HG03575 (cell line): ENCODE results near the gene COX6A2.
A peak's percentile ranks its signal among the peaks of the same experiment; 100 is the strongest.
"Not testable (repeated sequence)": the region's sequence is repeated elsewhere in the genome, so short reads cannot be mapped to it uniquely, and the experiment has no call there.

Source experiments
- ATAC-seq: cut with Tn5 transposase; IDR thresholded peaks from one replicate; pipeline ENCODE4 v1.9.1; 2021; ENCODE audit not compliant: unreplicated experiment, insufficient number of reproducible peaks, low FRiP score; ENCODE audit errors: extremely low read depth

COX6A2 gene

GRCh38 chr16:31464781-31465260 is 36.7 kb upstream of the COX6A2 start:
- no peak for ATAC-seq

DNA sequence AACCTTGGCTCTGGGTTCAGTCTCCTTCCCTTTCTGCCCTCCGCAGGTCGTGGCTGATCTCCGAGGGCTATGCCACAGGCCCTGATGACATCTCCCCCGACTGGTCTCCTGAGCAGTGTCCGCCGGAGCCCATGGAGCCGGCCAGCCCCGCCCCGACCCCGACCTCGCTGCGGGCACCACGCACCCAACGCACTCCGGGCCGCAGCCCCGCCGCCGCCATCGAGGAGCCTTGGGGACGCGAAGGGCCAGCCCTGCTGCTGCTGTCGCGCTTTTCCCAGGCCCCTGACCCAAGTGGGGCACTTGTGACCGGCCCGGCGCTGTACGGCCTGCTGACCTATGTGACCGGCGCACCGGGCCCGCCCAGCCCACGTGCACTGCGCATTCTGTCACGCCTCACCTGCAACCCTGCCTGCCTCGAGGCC is 36.2 kb upstream of the COX6A2 start:
- ATAC-seq, result no peak

DNA sequence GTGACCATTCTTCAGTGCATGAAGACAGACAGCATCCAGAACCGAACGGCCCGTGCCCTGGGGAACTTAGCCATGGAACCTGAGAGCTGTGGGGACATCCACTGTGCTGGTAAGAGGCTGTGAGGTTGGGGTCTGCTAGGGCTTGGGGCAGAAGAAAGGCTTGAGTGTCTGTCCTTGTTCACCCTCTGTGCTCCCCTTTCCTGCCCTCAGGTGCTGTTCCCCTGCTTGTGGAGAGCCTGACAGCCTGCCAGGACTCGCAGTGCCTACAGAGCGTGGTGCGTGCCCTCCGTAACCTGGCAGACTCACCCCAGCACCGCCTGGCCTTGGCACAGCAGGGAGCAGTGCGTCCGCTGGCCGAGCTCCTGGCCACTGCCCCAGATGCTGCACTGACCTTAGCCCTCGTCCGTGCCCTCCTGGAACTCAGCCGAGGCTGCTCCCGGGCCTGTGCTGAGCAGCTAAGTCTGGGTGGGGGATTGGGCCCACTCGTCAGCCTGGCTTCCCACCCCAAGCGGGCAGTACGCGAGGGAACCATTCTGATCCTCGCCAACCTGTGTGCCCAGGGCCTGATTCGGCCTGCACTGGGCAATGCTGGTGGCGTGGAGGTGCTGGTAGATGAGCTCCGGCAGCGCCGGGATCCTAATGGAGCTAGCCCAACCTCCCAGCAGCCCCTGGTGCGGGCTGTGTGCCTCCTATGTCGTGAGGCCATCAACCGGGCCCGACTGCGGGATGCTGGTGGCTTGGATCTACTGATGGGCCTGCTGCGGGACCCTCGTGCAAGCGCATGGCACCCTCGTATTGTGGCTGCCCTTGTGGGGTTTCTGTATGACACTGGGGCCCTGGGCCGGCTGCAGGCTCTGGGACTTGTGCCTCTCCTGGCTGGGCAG is 34.0 kb upstream of the COX6A2 start:
- no peak for ATAC-seq

GRCh38 chr16:31461201-31461920 is 33.2 kb upstream of the COX6A2 start:
- ATAC-seq, result no peak

DNA sequence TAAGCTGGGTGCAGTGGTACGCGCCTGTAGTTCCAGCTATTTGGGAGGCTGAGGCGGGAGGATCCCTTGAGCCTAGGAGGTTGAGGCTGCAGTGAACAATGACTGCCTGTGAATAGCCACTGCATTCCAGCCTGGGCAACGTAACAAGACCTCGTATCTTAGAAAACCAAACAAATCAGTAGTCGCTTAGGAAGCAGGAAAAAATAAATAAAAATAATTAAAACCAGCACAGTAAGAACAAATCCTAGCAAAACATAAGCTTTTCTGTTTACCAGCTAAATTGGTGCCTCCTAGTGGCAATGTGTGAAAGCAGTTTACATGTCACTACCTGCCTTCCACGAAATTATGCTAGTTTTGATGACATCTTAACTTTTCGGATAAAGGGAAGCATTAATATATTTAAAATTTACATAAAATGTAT is 32.4 kb upstream of the COX6A2 start:
- ATAC-seq, result no peak

DNA sequence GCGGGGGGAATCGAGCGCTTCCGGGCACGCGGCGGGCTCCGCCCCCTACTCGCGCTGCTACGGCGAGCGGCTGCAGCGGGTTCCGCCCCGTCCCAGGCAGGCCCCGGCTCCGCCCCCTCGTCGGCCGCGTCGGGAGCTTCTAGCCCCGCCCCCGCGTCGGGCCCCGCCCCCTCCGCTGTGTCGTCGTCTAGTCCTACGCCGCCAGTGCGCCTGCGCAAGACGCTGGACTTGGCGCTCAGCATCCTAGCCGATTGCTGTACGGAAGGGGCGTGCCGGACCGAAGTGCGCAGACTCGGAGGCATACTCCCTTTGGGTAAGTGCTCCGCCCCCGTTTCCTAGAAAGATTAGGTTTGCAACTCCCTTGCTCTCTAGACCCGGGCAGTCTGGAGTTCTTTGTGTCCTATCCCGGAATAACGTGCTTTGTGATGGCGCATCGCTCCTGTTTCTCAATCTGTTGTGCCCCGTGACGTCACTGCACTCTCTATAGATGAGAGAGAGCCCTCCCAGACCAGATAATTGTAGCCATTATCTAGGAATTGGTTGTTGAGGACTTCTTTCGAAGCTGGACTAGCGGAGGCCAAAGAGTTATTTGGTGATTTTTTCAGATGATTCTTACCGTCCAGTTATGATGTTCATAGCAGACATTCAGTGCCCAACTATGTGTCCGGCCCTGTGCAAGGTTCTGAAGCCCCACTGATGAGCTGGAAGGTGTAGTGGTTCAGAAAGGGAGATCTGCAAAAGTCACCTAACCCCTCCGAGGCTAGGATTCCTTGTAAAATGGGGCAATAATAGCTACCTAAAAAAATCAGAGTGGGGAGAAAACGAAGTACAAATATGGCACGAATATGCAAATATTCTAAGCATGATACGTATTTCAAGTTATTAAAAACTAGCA is 31.8 kb upstream of the COX6A2 start:
- ATAC-seq, result peak; percentile 32

DNA sequence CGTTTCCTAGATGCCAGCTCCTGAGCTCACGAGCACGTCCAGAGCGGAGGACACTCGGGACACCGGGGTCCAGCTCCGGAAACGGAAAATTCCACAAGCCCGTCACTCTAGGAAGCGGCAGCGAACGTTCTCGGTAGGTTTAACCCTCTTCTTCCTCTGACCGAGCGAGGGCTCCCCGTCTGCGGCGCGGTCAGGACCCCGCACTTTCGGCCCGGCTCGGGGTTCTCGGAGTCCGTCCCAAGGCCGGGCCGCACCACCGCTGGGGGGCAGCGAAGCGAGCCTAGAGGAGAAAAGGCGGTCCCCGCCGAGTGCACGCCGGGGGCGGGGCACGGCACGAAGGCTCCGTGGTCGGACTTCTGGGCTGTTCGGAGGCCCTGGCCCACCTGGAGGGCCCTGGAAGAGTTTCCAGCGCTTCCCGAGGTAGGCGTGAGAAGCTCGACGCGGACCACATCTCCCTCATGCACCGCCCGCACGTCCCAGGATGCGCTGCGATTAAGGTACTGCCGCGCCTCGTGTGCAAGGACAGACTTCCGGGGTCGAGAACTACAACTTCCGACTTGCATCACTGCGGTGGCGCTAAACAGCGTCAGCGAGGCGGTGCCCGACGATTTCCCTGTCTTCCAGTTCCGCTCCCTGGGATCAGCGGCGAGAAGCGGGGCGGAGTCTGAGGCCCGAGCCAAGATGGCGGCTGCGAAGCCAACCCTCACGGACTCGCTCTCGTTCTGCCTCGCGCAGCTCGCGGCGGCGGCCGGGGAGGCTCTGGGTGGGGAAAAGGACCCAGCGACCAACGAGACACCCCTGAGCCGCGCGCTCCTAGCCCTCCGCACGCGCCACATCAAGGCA is 30.9 kb upstream of the COX6A2 start, which contains the start of gene ARMC5:
Gene ARMC5 (plus strand): TSS at position 658 of the 843 bp plus-strand sequence. CDS start 24 bp downstream, at position 682.
- peak; percentile 45 for ATAC-seq

GRCh38 chr16:31458073-31458843 is 30.1 kb upstream of the COX6A2 start:
- no peak for ATAC-seq

DNA sequence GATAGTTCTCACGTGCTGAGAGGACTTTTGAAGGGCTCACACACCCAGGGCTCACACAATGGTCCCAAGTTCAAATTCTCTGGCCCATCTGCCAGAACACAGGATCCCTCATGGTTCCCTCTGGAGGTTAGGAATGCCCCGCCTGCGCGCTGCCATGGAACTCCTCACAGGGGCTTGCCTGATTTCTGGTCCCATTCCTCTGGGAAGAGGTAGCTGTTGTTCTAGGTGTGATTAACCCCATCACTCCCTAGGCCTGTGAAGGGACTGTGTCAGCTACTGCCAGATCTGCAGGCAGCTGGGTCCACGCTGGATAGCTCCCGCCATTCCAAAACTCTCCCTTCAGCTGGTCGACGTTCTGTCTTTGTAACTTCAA is 28.8 kb upstream of the COX6A2 start:
- no peak for ATAC-seq

- ATAC-seq, result no peak
These were observed 27.6 kb upstream of the COX6A2 start for GRCh38 chr16:31455601-31456314.

DNA sequence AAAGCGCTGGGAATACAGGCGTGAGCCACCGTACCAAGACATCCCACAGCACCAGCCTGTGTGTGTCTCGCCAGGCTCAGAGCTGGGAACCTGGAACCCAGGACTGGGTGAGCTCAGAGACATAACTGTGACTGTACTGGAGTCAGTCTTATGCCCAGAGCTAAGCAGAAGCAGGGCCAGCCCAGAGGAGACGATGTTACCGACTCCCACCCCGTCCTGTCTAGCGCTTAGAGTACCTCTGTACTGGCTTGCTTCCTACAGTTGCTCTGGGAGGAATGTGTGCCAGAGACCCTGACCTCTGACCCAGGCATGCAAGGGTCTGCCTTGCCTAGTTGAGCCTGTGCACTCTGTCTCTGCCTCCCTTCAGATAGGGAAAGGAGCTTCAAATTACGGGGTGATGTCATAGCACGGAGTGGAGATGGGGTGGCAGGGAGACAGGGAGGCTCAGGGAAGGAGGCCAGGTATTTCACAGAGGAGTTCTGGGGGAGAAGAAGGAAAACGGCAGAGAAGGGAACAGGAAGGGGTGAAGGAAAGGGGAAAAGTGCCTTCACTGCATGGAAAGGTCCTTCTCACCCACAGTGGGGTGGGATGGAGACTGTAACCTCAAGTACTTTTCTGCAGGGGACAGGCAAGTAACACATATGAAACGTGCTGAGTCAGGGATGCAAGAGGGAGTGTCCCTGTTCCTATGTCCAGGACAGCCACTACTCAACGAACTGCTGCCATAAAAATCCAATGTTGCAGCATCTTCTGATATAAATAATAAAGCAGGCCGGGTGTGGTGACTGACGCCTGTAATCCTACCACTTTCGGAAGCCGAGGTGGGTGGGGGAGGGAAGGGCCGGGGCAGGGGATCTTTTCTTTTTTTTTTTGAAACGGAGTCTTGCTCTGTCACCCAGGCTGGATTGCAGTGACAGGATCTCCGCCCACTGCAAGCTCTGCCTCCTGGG is 25.4 kb upstream of the COX6A2 start:
- no peak for ATAC-seq

DNA sequence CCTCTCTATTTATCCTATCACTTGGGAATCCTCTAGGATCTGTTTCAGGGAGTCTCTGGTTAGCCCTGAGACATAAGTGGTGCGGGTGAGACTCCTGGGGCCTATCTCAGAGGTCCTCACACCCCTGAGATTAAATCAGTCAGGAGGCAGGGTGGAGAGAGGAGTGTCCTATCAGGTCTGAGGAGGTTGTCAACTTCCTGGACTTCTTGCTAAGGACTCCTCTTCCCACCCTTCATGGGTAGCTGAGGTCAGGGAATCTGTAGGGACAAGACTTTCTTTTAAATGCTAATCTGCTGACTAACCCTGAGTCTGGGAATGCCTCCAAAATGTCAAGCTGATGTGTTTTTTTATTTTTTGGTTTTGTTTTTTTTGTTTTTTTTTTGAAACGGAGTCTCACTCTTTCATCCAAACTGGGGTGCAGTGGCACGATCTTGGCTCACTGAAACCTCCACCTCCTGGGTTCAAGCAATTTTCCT is 24.5 kb upstream of the COX6A2 start:
- ATAC-seq, result no peak

DNA sequence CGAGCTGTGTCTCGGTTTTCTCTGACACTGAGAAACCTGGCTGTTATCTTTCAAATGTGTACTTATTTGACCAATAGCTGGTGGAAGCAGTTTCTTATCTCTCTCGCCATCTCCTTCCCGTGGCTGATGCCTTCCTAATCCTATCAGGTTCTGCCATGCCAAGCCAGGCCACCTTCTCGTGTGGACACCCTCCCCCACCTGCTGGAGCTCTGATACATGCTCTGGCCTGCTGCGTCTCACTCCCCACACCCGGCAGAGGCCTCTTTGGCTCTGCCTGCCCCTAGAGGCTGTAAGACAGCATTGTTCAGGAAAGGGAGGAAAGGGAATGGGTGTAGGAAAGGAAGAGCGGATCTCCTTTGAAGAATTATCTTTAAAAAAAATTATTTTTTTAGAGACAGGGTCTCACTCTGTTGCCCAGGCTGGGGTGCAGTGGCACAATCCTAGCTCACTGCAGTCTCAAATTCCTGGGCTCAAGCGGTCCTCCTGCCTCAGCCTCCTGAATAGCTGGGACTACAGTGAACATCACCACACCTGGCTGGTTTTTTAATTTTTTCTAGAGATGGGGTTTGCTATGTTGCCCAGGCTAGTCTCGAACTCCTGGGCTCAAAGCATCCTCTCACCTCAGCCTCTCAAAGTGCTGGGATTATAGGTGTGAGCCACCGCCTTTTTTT is 23.7 kb upstream of the COX6A2 start:
- no peak for ATAC-seq

GRCh38 chr16:31451201-31451600 is 23.0 kb upstream of the COX6A2 start:
- ATAC-seq, result no peak

DNA sequence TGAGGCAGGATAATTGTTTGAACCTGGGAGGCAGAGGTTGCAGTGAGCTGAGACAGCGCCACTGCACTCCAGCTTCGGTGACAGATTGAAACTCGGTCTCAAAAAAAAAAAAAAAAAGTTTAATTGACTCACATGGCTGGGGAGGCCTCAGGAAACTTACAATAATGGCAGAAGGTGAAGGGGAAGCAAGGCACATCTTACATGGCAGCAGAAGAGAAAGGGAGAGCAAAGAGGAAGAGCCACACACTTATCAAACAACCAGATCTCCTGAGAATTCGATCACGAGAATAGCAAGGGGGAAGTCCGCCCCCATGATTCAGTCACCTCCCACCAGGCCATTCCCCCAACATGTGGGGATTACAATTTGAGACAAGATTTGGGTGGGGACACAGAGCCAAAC is 17.8 kb upstream of the COX6A2 start:
- ATAC-seq, result not testable (repeated sequence)
